Omental fat pad (tissue), 4 donors: ENCODE measurements around the gene CSMD2. TPM values are rescaled to one million over a fixed set of nuclear protein-coding genes. Genes with fewer than 3 reads are reported as not detected.

Experiments
- ATAC-seq: fragments of 150-250 bp; one replicate; pipeline ENCODE4 v1.9.1; 2016; ENCODE audit warnings: mild to moderate bottlenecking, moderate library complexity; ENCODE audit not compliant: low FRiP score
- DNase-seq: peaks from one replicate; pipeline ENCODE4 v3.0.0-alpha.2; 2019; ENCODE audit warnings: low spot score
- total RNA-seq, 4 donors: library from RNA; depleted of rRNA; stranded (reverse); fragments of >200 nt; gene quantifications; one replicate each; pipeline ENCODE4 v1.1.0, GENCODE V29; 2016
- TF ChIP-seq, protein P1 (sequence below), 3 donors: fragments of 450-650 bp; IDR thresholded peaks; one replicate each; pipeline ENCODE4 v1.5.1; 2016 to 2017; ENCODE audit warnings: antibody characterized with exemption in 3 of 3, mild to moderate bottlenecking in 3 of 3, moderate library complexity in 2 of 3

Gene CSMD2
- total RNA-seq, 4 donors from 2014 or later: 0.19 to 3.8 (median 0.60) TPM; not detected in 1

- TF ChIP-seq, protein P1, sequence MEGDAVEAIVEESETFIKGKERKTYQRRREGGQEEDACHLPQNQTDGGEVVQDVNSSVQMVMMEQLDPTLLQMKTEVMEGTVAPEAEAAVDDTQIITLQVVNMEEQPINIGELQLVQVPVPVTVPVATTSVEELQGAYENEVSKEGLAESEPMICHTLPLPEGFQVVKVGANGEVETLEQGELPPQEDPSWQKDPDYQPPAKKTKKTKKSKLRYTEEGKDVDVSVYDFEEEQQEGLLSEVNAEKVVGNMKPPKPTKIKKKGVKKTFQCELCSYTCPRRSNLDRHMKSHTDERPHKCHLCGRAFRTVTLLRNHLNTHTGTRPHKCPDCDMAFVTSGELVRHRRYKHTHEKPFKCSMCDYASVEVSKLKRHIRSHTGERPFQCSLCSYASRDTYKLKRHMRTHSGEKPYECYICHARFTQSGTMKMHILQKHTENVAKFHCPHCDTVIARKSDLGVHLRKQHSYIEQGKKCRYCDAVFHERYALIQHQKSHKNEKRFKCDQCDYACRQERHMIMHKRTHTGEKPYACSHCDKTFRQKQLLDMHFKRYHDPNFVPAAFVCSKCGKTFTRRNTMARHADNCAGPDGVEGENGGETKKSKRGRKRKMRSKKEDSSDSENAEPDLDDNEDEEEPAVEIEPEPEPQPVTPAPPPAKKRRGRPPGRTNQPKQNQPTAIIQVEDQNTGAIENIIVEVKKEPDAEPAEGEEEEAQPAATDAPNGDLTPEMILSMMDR (IDR thresholded peaks at IDR 0.05): no peak
- no peak for DNase-seq
- ATAC-seq: no peak
Measured at GRCh38 chr1:33569331-33569730, 595.7 kb downstream of the CSMD2 start.

- ATAC-seq (no peak), DNase-seq (no peak)
- TF ChIP-seq, protein P1 (IDR thresholded peaks at IDR 0.05): no peak
Measured at GRCh38 chr1:33563699-33564098, 601.3 kb downstream of the CSMD2 start.

DNA sequence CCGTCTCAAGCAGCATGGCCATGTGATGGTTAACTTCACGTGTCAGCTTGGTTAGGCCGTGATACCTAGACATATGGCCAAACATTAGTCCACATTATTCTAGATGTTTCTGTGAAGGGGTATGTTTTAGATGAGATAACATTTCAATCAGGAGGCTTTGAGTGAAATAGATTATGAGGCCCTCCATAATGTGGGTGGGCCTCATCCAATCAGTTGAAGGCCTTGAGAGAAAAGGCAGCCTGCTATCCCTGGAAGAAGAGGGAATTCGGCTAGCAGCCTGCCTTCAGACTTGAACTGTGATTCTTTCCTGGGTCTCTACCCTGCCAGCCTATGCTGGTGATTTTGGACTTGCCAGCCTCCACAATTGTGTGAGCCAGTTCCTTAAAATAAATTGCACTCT, 602.5 kb downstream of the CSMD2 start:
- DNase-seq (no peak), ATAC-seq (no peak)
- TF ChIP-seq, protein P1 (IDR thresholded peaks at IDR 0.05): no peak

DNA sequence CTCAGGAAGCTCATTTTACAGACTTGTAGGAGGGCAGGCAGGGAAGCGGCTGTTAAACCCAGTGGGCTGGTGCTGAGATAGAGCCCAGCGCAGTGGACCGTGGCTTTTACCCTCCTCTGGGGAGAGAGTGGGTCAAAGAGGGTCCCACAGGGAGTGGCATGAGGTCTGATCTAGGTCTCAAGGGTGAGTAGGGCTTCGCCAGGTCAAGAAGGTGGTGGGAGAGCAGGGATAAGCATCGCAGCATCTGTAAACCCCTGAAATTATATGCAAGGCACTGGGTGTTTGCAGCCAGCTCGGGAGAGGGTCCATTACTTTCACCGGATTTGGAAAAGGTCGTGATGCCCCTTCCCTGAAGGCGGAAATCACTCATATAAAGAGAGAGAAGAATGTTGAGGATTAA, 603.5 kb downstream of the CSMD2 start:
- no peak for ATAC-seq

GRCh38 chr1:33560680-33561079, 604.4 kb downstream of the CSMD2 start:
- DNase-seq (no peak), ATAC-seq (no peak)
- TF ChIP-seq, protein P1 (IDR thresholded peaks at IDR 0.05): no peak

More for the DNA sequence above, 603.5 kb downstream of the CSMD2 start:
- DNase-seq: no peak
- TF ChIP-seq, protein P1 (IDR thresholded peaks at IDR 0.05): no peak

DNA sequence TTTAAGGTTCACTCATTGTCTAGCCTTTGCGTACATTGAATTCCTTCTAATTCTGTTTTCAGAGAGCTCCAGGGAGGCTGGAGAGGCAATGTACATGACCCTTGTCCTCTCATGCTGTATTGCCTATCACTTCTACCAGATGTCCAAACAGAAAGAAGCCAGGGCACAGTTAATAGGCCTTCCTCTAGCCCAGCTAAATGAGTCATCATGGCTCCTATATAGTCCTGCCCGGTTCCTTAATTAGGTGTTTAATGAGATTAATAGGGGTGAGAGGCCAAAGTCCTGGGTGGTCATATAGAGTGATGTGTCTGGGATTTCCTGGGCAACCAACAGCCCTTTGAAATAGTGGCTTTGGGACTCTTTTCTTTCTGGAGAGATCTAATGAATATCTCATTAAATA, 616.3 kb downstream of the CSMD2 start:
- DNase-seq (no peak), ATAC-seq (no peak)
- TF ChIP-seq, protein P1 (IDR thresholded peaks at IDR 0.05): no peak

- no peak for ATAC-seq
- TF ChIP-seq, protein P1 (IDR thresholded peaks at IDR 0.05): no peak
- DNase-seq: no peak
Measured at GRCh38 chr1:33548319-33548718, 616.7 kb downstream of the CSMD2 start.
